Measurements from ENCODE around the gene H2BK1.

Gene H2BK1

GRCh38 chr7:151246851-151247580 is 36.7 kb upstream of the H2BK1 start:
- peaks cover 10% of the 10 kb centered on the region; the same call in 1 of the 2 replicates for H4K20me1 ChIP-seq (ENCODE audit: control insufficient read depth, insufficient read depth, low read depth, low read length)
- no peak overlapping the region for H3K27ac ChIP-seq (ENCODE audit: low read depth, low read length)
- H3K36me3 ChIP-seq (ENCODE audit: control insufficient read depth, low read length) = no peaks in the 10 kb centered on the region
- TF ChIP-seq EZH2phosphoT487 (IDR thresholded peaks at IDR 0.05; ENCODE audit: borderline replicate concordance, low read length) (no peak; the same call in 1 of the 2 replicates), CTCF (IDR thresholded peaks at IDR 0.05; ENCODE audit: low read depth, low read length, poor library complexity, severe bottlenecking) (no peak)
- H3K4me1 ChIP-seq (ENCODE audit: control insufficient read depth, low read length) = peaks cover 45% of the 10 kb centered on the region
- H3K27me3 ChIP-seq (ENCODE audit: control insufficient read depth, low read length) = peaks cover 77% of the 10 kb centered on the region
- H3F3A ChIP-seq (ENCODE audit: control insufficient read depth, insufficient read depth) = no peaks in the 10 kb centered on the region
- no peaks in the 10 kb centered on the region for H3K9me2 ChIP-seq (replicated peaks; ENCODE audit: control insufficient read depth, low read length)
- H3K9me3 ChIP-seq (ENCODE audit: control insufficient read depth, insufficient read depth, low read length) = no peaks in the 10 kb centered on the region
- H3K4me2 ChIP-seq (ENCODE audit: low read length) = no peak overlapping the region
- no peak overlapping the region for H3K4me3 ChIP-seq (ENCODE audit: low read length)
- no peaks in the 10 kb centered on the region for H3K79me2 ChIP-seq (ENCODE audit: control insufficient read depth, low read length)

GRCh38 chr7:151246102-151246850 is 36.0 kb upstream of the H2BK1 start:
- Histone ChIP-seq H3K79me2 (ENCODE audit: control insufficient read depth, low read length) (no peaks in the 10 kb centered on the region), H3K4me3 (ENCODE audit: low read length) (no peak overlapping the region), H3K4me1 (ENCODE audit: control insufficient read depth, low read length) (peaks cover 42% of the 10 kb centered on the region), H4K20me1 (ENCODE audit: control insufficient read depth, insufficient read depth, low read depth, low read length) (peaks cover 10% of the 10 kb centered on the region; the same call in 1 of the 2 replicates), H3K36me3 (ENCODE audit: control insufficient read depth, low read length) (no peaks in the 10 kb centered on the region), H3K9me2 (replicated peaks; ENCODE audit: control insufficient read depth, low read length) (no peaks in the 10 kb centered on the region), H3K9me3 (ENCODE audit: control insufficient read depth, insufficient read depth, low read length) (no peaks in the 10 kb centered on the region), H3K27ac (ENCODE audit: low read depth, low read length) (no peak overlapping the region), H3K4me2 (ENCODE audit: low read length) (no peak overlapping the region), H3K27me3 (ENCODE audit: control insufficient read depth, low read length) (peaks cover 72% of the 10 kb centered on the region), H3F3A (ENCODE audit: control insufficient read depth, insufficient read depth) (no peaks in the 10 kb centered on the region)
- no peak for TF ChIP-seq EZH2phosphoT487 (IDR thresholded peaks at IDR 0.05; ENCODE audit: borderline replicate concordance, low read length)
- TF ChIP-seq CTCF (IDR thresholded peaks at IDR 0.05; ENCODE audit: low read depth, low read length, poor library complexity, severe bottlenecking) = no peak

- Histone ChIP-seq H3F3A (ENCODE audit: control insufficient read depth, insufficient read depth) (no peaks in the 10 kb centered on the region), H3K9me2 (replicated peaks; ENCODE audit: control insufficient read depth, low read length) (no peaks in the 10 kb centered on the region), H4K20me1 (ENCODE audit: control insufficient read depth, insufficient read depth, low read depth, low read length) (peaks cover 10% of the 10 kb centered on the region; the same call in 1 of the 2 replicates), H3K36me3 (ENCODE audit: control insufficient read depth, low read length) (no peaks in the 10 kb centered on the region), H3K4me1 (ENCODE audit: control insufficient read depth, low read length) (peaks cover 40% of the 10 kb centered on the region), H3K4me2 (ENCODE audit: low read length) (peak overlapping the region; percentile 82), H3K27me3 (ENCODE audit: control insufficient read depth, low read length) (peaks cover 65% of the 10 kb centered on the region), H3K27ac (ENCODE audit: low read depth, low read length) (no peak overlapping the region), H3K9me3 (ENCODE audit: control insufficient read depth, insufficient read depth, low read length) (no peaks in the 10 kb centered on the region), H3K4me3 (ENCODE audit: low read length) (peak overlapping the region; percentile 59), H3K79me2 (ENCODE audit: control insufficient read depth, low read length) (no peaks in the 10 kb centered on the region)
- peak; percentile 76 for TF ChIP-seq CTCF (IDR thresholded peaks at IDR 0.05; ENCODE audit: low read depth, low read length, poor library complexity, severe bottlenecking)
- TF ChIP-seq EZH2phosphoT487 (IDR thresholded peaks at IDR 0.05; ENCODE audit: borderline replicate concordance, low read length) = no peak
Measured at GRCh38 chr7:151245360-151246101, 35.2 kb upstream of the H2BK1 start.

Data from DOHH2 (cell line).